GM19395 (cell line): Measurements from ENCODE around the gene ZNF841.
"Not testable (repeated sequence)": the region's sequence is repeated elsewhere in the genome, so short reads cannot be mapped to it uniquely, and the experiment has no call there.

ENCODE experiments used
- ATAC-seq: cut with Tn5 transposase; IDR thresholded peaks from one replicate; pipeline ENCODE4 v1.9.1; 2021; ENCODE audit warnings: mild to moderate bottlenecking, moderate library complexity; ENCODE audit not compliant: unreplicated experiment

The ZNF841 gene

DNA sequence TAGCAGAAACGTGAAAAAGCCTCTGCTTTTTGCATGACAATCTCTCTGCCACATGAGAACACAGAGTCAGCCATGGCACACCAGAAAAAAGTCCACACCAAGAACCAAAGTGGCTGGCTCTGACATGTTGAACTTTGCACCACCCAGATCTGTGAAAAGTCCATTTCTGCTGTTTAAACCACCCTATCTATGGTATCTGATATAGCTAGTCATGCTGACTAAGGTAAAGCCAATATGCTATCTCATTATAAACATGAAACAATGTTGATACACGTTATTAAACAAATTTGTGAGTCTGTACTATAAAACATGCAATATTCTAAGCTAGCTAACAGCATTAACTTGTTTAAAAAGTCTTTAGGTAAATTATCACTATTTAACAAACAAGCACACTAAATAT lies 25.9 kb downstream of the ZNF841 start:
- no peak for ATAC-seq

DNA sequence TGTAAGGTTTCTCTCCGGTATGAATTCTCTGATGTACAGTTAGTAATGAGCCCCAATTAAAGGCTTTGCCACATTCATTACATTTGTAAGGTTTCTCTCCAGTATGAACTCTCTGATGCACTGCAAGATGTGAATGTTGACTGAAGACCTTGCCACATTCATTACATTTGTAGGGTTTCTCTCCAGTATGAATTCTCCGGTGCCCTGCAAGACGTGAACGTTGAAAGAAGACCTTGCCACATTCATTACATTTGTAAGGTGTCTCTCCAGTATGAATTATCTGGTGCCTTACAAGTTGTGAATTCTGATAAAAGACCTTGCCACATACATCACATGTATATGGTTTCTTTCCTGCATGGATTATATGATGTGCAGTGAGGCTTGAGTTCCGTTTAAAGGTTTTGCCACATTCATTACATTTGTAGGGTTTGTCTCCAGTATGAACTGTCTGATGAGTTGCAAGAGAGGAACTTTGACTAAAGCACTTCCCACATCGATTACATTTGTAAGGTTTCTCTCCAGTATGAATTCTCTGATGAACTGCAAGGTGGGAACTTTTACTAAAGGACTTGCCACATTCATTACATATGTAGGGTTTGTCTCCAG lies 29.2 kb downstream of the ZNF841 start:
- ATAC-seq, result no peak

DNA sequence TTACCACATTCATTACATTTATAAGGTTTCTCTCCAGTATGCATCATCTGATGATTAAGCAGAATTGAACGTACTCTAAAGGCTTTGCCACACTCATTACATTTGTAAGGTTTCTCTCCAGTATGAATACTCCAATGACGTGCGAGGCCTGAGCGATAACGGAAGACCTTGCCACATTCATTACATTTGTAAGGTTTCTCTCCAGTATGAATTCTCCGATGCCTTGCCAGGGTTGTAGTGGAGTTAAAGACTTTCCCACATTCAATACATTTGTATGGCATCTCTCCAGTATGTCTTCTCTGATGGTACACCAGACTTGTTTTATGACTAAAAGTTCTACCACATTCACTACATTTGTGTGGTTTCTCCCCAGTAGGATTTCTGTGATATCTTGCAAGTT lies 30.2 kb downstream of the ZNF841 start:
- no peak for ATAC-seq

DNA sequence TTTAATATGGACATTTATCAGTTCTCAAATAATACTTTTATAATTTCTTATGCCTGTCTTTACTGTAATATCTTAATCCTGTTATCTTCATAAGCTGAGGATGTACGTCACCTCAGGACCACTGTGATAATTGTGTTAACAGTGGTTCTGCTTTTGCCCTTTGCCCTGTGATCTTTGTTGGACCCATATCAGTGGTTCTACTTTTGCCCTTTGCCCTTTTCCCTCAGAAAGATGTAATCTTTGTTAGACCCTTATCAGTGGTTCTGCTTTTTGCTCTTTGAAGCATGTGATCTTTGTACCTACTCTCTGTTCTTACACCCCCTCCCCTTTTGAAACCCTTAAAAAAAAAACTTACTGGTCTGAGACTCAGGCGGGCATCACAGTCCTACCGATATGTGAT lies 39.1 kb downstream of the ZNF841 start:
- ATAC-seq, result not testable (repeated sequence)

DNA sequence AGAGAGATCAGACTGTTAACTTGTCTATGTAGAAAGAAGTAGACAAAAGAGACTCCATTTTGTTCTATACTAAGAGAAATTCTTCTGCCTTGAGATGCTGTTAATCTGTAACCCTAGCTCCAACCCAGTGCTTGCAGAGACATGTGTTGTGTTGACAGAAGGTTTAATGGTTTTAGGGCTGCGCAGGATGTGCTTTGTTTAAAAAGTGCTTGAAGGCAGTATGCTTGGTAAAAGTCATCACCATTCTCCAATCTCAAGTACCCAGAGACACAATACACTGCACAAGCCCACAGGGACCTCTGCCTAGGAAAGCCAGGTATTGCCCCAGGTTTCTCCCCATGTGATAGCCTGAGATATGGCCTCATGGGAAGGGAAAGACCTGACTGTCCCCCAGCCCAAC lies 43.8 kb downstream of the ZNF841 start:
- not testable (repeated sequence) for ATAC-seq

DNA sequence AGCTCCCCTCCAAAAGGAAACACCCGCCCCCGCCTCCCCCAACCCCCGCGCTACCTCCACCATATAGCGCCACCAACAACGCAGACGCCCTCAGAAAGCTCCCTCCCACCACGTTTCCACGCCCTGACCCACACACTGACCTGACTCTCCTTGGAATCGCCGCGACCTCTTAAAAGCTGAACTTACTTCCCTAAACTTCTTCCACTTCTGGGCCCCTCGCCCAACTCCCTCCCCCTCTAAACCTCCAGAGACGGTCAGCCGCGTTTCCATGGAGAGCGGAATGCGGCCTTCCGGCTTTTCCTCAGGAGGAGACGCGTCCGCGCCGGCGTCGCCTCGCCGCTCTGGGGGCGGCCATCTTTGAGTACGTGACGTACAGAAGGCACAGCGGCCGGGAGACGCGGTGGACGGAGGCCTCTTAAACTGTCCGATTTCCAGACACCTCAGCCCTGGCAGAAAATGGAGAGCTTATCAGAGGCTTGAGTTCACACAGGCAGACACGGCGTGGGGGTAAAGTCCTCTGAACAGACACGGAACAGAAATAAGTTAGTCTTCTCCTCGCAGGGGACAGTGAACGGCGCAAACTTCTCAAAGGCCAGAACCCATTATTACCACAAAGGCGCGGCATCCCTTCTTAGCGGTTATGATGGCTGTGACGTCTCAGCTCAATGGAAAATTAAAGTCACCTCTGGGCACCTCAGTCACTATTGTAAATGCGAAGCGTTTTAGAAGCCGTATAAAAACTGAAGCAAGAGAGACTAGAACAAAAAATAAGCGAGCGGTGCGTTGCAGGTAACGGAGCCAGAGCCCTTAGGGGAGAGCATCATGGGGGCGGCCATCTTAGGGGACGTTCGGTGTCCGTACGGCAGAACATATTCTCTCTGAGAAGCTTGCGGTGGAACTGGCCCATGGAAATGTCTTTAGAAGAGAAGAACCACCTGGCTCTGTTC lies 46.7 kb downstream of the ZNF841 start, which contains the start of gene ZNF432:
Gene ZNF432 (minus strand): TSS at position 284 of the 947 bp plus-strand sequence. CDS start 1,970 bp downstream, outside the sequence.
- peak; percentile 87 for ATAC-seq

DNA sequence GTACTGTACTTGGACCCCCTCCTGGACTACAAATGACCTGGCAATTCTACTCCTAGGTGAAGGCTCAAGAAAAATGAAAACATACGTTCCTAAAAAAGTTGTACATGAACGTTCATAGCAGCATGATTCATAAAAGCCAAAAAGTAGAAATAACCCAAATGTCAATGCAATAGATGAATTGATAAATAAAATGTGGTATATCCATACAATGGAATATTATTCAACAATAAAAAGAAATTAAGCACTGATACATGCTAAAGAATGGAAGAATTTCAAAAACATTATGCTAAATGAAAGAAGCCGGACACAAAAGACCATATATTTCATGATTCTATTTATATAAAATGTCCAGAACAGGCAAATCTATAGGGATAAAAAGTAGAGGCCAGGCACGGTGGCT lies 56.4 kb downstream of the ZNF841 start:
- ATAC-seq, result no peak

DNA sequence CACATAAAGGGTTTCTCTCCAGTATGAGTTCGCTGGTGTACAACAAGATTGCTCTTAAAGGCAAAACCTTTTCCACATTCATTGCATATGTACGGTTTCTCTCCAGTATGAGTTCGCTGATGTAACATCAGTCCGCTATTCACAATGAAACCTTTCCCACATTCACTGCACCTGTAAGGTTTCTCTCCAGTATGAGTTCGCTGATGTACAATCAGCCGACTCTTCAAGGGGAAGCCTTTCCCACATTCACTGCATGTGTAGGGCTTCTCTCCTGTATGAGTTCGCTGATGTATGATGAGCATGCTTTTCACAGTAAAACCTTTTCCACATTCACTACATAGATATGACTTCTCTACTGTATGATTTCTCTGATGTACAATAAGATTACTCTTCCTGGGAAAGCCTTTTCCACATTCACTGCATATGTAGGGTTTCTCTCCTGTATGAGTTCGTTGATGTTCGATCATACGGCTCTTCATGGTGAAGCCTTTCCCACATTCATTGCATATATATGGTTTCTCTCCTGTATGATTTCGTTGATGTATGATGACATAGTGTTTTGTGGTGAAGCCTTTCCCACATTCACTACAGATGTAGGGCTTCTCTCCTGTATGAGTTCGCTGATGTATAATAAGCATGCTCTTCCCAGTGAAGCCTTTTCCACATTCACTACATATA lies 61.4 kb downstream of the ZNF841 start:
- ATAC-seq, result no peak

DNA sequence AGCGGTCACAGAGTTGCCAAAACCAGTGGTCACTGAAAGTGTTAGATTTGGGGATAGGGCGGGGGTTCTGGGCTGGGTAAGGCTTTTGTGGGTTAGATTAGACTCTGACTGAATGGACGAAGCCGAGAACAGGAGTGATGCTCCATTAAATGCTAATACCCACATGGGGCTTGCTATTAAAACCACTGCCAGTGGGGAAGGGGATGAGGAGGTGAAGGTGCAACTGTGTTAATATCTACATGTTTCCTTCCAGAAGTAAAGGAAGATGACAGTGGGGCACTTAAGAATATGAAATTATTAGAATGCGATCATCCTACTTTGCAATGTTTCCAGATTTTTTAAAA lies 66.8 kb downstream of the ZNF841 start:
- ATAC-seq, result peak; percentile 26

DNA sequence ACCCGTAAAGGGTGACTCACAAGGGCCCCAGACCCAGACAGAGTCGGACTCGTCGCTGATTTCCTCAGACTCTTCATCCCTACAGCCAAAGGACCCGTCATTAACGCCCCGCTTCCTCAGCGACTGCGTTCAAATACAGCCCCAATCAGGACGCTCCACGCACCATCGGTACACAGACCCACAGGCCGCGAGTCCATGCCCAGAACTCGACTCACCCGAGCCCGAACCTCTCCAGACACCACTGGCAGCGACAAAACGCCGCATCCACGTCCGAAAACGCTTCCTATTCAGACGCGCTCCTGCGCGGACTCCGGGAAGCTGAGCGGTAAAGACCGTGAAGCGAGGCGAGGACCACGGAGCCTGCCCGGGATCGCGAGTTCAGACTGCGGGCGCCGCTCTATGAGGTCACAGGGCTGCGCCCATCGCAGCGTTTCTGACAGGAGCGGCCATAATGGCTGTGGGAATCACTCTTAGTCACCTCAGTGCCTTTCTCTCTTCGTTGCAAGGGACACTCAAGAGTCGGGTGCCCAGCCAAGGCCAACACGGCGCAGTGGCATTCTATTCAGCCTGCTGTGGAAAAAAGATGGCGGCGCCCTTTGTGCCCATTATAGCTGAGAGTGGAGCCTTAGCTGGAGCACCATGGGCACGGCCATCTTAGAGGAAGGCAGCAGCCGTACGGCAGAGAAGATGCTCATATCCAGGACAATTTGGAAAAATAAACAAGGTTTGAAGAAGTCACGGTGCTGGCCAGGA lies 67.4 kb downstream of the ZNF841 start, which contains the start of gene ZNF614:
Gene ZNF614 (minus strand): TSS at position 353 of the 753 bp plus-strand sequence. CDS start 2,634 bp downstream, outside the sequence.
- ATAC-seq, result peak; percentile 89

DNA sequence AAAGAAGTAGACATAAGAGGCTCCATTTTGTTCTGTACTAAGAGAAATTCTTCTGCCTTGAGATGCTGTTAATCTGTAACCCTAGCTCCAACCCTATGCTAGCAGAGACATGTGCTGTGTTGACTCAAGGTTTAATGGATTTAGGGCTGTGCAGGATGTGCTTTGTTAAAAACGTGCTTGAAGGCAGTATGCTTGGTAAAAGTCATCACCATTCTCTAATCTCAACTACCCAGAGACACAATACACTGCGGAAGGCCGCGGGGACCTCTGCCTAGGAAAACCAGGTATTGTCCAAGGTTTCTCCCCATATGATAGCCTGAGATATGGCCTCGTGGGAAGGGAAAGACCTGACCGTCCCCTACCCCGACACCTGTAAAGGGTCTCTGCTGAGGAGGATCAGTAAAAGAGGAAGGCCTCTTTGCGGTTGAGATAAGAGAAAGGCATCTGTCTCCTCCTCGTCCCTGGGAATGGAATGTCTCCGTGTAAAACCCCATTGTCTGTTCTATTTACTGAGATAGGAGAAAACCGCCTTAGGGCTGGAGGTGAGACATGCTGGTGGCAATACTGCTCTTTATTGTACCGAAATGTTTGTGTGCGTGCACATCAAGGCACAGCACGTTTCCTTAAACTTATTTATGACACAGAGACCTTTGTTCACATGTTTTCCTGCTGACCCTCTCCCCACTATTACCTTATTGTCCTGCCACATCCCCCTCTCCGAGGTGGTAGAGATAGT lies 69.1 kb downstream of the ZNF841 start:
- not testable (repeated sequence) for ATAC-seq

DNA sequence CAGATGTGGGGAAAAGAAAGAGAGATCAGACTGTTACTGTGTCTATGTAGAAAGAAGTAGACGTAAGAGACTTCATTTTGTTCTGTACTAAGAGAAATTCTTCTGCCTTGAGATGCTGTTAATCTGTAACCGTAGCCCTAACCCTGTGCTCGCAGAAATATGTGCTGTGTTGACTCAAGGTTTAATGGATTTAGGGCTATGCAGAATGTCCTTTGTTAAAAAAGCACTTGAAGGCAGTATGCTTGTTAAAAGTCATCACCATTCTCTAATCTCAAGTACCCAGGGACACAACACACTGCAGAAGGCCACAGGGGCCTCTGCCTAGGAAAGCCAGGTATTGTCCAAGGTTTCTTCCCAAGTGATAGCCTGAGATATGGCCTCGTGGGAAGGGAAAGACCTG lies 71.1 kb downstream of the ZNF841 start:
- ATAC-seq, result not testable (repeated sequence)

DNA sequence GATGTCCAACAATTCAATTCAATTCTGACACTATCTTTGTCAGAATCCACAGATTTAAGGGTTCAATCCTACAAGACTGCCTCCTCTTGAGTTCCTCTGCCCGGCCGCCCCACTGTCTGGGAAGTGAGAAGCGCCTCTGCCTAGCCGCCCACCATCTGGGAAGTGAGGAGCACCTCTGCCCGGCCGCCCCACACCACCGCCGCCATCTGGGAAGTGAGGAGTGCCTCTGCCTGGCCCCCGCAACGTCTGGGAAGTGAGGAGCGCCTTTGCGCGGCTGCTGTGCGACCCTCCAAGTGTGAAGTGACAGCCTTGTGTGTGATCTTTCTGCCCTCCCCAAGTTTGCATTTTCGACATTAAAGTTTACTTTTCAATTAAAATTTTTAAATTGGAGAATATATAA lies 73.4 kb downstream of the ZNF841 start:
- no peak for ATAC-seq

DNA sequence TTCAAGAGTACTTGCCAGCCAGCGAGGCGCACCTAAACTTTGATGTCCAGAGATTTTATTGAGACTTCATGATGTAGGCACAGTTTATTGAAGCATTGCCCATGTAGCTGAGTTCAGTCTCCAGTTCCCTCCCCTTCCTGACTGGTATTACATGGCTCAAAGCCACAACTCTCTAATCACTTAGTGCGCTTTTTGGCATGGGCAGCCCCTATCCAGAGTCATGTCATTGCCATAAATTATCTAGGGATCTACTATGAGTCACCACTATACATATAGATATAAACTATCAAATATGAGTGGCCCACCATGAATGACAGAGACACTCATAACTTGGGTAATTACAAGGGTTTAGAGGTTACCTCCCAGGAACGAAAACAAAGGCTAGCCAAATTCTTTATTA lies 75.1 kb downstream of the ZNF841 start:
- no peak for ATAC-seq
